NCI-H2196 treated with DMSO at 0.1 percent for 48 hours (cell line): ENCODE data around the gene MEIOSIN.
"Not testable (repeated sequence)": the region's sequence is repeated elsewhere in the genome, so short reads cannot be mapped to it uniquely, and the experiment has no call there.

Source experiments
- DNase-seq: peaks from one replicate; lab custom pipeline; 2025; ENCODE audit not compliant: unreplicated experiment; lab: John Stamatoyannopoulos, UW

The MEIOSIN gene

DNA sequence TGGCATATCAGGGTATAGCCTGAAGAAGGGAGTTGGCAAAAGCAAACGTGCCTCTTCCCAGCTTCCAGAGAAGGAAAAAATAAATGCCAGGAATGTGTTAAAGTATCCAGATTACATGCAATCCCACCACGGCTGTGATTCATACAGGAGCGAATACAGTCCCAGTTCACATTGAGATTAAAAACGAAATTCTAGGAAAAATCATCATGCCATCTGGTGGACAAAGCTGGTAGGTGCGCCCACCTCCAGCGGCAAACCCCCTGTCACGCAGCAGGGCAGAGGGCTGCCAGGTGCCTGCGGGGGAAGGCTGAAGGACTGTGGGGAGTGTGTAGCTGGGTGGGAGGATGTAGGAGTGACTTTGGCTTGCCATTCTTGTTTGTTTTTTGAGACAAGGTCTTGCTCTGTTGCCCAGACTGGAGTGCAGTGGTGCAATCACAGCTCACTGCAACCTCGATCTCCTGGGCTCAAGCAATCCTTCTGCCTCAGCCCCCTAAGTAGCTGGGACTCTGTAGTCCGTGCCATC is 65.8 kb downstream of the MEIOSIN start:
- DNase-seq = peak; percentile 47

DNA sequence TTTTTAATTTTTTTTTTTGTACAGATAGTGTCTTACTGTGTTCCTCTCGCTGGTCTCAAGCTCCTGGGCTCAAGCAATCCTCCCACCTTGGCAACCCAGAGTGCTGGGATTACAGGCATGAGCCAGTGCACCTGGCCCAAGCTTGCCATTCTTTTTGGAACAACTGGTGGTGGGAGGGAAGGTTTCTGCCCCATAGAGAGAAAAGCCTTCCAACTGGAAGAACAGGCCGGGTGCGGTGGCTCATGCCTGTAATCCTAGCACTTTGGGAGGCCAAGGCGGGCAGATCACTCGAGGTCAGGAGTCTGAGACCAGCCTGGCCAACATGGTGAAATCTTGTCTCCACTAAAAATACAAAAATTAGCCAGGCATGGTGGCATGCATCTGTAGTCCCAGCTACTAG is 66.3 kb downstream of the MEIOSIN start:
- DNase-seq = not testable (repeated sequence)

DNA sequence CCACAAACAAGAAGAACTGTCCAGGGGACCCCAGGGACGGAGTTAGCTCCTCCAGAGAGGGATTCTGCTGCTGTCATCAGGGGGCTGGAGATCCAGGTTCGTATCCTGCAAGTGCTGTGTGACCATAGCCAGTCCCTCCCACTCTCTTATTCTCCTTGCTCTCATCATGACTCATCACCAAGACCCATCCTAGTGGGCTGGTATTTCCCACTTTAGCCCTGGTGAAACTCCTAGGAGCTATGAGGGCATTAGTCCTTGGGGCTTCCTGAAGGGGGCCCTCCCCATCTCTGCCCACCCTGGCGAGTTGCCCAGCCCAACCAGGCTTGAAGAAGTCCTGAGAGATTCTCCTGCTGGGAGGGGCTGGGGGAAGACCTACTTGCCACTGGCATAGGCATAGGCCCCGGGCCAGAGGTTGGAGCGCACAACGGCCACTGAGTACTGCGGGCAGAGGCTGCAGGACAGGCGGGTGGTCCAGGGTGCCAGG is 66.9 kb downstream of the MEIOSIN start:
- no peak for DNase-seq

DNA sequence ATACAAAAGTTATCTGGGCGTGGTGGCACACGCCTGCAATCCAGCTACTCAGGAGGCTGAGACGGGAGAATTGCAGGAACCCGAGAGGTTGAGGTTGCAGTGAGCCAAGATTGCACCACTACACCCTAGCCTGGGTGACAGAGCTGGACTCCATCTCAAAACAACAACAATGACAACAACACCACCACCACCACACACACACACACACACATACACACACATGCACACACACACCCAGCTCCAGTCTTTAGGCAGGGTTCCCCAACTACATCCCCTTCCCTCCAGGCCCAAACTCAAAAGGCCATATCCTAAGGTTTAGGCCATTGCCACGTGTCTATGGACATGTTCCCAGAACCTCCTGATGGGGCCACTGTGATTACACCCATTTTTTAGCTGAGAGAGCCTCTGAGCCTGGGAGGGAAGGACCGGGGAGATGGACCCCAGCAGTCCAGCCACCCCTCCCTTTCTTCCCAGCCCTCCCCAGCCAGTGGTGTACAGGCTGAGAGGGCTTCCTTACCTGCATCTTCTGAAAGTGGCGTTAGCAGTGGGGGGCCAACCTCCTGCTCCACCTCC is 68.5 kb downstream of the MEIOSIN start:
- no peak for DNase-seq

DNA sequence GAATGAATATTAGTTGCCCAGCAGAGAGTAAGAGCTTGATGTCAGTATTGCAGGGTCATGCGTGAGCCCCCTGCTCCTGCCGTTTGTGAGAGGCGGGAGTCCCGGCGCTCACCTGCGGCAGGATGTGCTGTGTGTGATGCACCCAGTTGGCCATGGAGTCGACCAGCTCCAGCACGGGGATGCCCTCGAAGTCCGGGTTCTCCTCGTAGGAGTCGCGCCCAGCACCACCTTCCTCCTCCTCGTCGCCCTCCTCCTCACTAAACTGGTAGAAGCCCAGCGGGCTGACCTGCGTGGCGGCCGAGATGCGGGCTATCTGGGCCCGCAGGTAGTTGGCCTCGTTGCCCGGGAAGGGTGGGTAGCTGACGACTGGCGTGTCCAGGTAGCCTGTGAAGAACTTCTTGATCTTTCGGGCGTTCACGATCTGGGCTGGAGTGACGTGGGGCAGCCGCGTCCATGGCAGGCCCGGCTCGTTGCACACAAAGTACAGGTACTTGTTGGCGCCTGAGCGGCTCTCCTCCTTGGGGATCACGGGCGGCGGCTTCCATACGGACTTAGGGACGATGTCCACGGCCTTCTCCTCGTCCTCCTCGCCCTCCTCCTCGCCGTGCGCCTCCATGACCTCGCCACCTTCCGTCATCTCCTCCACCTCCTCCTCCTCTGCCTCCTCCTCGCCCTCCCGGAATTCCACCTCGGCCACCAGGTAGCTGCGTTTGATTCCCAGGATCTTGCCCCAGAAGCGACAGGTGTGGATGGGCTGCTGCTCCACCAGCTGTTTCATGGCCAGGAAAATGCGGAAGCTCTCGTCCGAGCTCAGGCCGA is 71.1 kb downstream of the MEIOSIN start:
- DNase-seq = no peak

DNA sequence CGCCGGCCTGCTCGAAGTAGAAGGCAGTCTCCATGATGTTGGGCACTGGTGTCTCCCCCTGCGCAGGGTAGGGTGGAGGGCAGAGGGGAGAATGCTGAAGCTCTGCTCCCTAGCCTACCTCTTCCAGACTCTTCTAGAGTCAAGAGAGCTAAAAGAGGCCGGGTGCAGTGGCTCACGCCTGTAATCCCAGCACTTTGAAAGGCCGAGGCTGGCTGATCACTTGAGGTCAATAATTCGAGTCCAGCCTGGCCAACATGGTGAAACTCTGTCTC is 71.7 kb downstream of the MEIOSIN start:
- no peak for DNase-seq

DNA sequence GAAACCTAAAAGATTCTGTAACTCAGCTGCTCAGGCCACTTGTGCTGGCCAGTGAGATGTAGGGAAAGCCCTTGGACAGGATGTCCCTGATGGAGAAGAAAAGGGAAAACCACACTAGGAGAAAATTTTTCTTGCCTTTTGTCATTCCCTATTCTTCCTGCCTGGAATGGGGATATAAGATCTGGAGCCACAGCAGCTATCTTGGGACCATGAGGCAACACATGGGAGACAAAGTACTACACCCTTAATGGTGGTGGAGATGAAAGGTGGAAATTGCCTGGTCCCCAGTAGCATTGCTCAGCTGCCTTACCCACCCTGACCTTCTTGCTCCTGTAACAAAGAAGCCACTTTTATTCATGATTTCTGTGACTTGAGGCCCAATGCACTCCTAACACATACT is 72.5 kb downstream of the MEIOSIN start:
- no peak for DNase-seq

DNA sequence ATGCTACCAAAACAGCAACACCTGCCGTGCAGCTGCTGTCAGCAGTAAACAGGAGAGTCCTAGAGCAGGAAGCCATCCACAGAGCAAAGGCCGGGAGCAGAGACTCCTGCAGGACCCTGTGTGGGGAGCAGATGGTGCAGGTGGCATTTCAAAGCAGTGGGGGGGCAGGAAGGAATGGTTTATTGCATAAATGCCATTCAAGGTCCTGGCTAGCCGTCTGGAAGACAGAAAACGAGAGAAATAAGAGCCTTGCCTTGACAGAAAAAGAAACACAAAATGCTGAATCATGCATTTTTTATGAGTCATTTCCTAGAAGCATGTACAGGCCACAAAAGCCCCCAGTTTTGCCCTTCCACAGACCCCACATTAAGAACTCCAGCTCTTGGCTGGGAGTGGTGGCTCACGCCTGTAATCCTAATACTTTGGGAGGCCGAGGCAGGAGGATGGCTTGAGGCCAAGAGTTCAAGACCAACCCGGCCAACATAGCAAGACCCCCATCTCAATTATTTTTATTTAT is 76.5 kb downstream of the MEIOSIN start:
- peak; percentile 38 for DNase-seq

DNA sequence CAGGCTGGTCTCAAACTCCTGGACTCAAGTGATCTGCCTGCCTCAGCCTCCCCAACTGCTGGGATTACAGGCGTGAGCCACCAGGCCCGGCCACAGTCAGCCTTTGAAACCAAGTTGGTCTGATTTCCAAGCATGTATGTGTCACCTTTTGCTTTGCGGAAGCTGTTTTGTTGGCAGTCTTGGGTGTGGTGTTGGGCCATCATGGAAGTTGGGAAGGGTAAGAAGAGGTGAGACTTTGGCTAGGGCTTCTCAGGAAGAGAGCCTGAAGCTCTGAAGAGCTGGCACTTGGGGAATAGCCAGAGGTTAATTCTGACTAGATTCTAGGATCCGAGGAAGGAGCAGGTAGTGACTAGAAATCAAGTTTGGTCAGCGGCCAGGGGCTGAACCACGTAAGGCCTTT is 79.1 kb downstream of the MEIOSIN start:
- no peak for DNase-seq
